Bronchial epithelial cell (primary cell): ENCODE results near the gene SAG. TPM values are rescaled to one million over a fixed set of nuclear protein-coding genes. Genes with fewer than 3 reads are reported as not detected.

Experiments
- DNase-seq: peaks from one replicate; pipeline ENCODE4 v3.0.0-alpha.2; 2010; ENCODE audit warnings: low read depth
- FAIRE-seq: peaks from 2 replicates; lab custom pipeline; 2011; peaks lifted over from hg19 to GRCh38; lab: Jason Lieb, UNC
- H3K27me3 ChIP-seq: 2 replicates; pipeline ENCODE4 v1.5.1; 2011; ENCODE audit warnings: low read length; ENCODE audit not compliant: control insufficient read depth, insufficient read depth
- H3K36me3 ChIP-seq: 2 replicates; pipeline ENCODE4 v1.5.1; 2011; ENCODE audit warnings: low read length; ENCODE audit not compliant: control insufficient read depth, insufficient read depth
- H3K4me3 ChIP-seq: 2 replicates; pipeline ENCODE4 v1.5.1; 2011; ENCODE audit warnings: mild to moderate bottlenecking, low read depth, low read length, control low read depth
- total RNA-seq: library from RNA; depleted of rRNA; stranded (reverse); fragments of >200 nt; gene quantifications from 2 replicates; pipeline ENCODE4 v1.2.1, GENCODE V29; 2014
- TF ChIP-seq, protein P1 (sequence below): IDR thresholded peaks from 2 replicates; pipeline ENCODE4 v1.5.1; 2011; ENCODE audit warnings: mild to moderate bottlenecking, moderate library complexity, low read length, control low read depth, inconsistent platforms; ENCODE audit not compliant: insufficient read depth, severe bottlenecking

SAG gene
- total RNA-seq, 1 donor from 2014 or later = not detected

DNA sequence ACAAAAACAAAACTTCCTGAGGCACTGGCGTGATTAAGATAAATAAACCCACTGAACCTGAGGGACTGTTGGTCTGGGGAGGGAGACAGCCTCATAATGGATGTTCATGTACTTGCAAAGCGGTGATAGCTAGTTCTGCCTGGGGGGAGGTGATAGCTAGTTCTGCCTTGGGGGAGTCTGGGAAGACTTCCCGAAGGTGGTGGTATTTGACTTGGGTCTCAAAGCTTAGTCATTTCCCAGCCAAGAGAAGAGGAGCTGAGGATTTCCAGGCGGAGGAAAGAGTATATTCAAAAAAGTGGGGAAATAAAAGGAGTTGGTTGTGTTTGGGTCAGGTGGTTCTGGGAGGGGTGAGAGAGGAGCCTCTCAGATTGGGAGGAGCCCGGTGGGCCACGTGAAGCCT is 71.4 kb downstream of the SAG start:
- TF ChIP-seq, protein P1, sequence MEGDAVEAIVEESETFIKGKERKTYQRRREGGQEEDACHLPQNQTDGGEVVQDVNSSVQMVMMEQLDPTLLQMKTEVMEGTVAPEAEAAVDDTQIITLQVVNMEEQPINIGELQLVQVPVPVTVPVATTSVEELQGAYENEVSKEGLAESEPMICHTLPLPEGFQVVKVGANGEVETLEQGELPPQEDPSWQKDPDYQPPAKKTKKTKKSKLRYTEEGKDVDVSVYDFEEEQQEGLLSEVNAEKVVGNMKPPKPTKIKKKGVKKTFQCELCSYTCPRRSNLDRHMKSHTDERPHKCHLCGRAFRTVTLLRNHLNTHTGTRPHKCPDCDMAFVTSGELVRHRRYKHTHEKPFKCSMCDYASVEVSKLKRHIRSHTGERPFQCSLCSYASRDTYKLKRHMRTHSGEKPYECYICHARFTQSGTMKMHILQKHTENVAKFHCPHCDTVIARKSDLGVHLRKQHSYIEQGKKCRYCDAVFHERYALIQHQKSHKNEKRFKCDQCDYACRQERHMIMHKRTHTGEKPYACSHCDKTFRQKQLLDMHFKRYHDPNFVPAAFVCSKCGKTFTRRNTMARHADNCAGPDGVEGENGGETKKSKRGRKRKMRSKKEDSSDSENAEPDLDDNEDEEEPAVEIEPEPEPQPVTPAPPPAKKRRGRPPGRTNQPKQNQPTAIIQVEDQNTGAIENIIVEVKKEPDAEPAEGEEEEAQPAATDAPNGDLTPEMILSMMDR = no peak
- no peaks in the 10 kb centered on the region for H3K36me3 ChIP-seq

DNA sequence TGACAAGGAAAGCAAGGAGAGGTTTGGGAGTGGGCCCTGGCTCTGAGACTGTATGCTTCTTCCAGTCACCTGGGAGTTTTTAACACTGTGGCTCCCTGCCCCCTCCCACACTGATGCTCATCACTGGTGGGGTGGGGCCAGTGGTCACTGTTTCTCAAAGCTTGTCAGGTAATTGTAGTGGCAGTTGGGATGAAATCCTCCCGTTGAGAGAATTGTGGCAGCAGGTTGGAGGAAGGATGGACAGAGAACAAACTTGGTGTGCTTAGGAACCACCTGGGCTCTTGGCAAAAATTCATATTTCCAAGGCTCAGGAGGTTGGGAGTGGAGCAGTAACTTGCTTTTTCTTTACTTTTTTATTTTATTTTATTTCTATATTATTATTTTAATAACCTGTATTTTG is 71.8 kb downstream of the SAG start:
- no peak for FAIRE-seq
- TF ChIP-seq, protein P1 = no peak
- Histone ChIP-seq H3K4me3 (no peak overlapping the region), H3K27me3 (no peaks in the 10 kb centered on the region), H3K36me3 (no peaks in the 10 kb centered on the region)
- DNase-seq = no peak

More for the DNA sequence above, 71.4 kb downstream of the SAG start:
- H3K4me3 ChIP-seq = no peak overlapping the region
- FAIRE-seq = no peak
- DNase-seq = no peak
- H3K27me3 ChIP-seq = no peaks in the 10 kb centered on the region

DNA sequence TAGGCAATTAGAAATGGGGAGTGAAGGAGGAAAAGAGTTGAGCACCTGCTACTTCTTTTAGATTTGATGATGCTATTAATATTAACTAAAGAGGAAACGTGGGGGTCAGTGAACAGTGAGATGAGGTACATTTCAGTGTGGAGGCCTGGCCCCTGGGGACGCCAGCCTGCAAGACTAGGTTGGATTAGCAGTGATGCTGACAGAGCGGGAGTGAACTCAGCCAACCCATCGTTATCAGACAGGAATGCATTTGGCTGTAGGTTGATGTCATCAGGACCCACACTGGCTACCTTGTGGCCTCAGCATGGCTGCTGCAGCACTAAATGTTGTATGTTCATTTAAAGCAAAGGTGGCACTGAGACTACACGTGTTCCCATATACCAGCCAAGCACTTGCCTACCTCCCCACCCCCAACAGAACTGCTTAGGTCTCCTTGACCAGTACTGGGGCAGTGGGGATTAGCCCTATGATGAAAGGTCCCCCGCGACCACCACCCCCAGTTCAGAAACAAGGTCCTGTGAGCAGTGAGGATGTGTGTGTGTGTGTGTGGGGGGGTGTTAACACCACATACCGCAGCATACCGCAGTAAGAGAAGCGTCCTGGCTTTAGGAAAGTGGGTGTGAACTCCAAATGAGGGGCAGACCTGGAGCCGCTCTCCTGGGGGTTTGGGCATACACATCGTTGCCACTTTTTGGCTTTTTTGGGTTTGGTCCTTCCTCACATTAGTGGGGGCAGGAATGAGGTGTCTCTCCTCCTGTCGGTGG is 72.7 kb downstream of the SAG start:
- DNase-seq = no peak

DNA sequence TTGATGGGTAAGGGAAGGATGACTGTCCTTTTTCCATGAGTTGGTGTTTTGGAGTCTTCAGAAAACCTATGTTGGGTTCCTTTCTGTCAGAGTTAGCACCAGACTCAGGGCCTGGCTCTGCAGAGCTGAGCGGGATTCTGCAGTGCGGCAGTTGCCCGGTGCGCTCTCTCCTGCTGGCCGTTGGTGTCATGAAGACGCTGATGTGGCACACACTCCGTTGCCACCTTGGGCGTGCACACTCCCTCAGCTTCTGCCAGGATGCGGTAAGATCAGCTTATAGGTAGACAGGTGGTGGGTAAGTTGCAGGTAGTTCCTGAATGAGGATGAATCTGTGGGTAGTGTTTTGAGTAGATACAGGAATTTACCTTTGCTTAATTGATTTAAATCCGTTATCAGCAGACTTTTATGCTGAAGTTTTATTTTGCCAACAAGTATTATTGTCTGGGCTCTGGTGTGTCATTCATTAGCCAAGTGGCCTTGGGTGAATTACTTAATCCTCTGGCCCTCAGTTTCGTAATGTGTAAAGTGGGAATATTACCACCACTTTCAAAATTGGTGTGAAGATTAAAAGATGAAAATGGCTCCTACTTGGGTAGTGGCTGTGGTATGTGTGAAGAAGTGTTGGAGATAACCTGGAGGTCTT is 73.5 kb downstream of the SAG start:
- Histone ChIP-seq H3K4me3 (no peak overlapping the region), H3K27me3 (no peaks in the 10 kb centered on the region), H3K36me3 (no peaks in the 10 kb centered on the region)
- TF ChIP-seq, protein P1 = no peak
- FAIRE-seq = no peak
- DNase-seq = no peak

More for the DNA sequence above, 72.7 kb downstream of the SAG start:
- Histone ChIP-seq H3K36me3 (no peaks in the 10 kb centered on the region), H3K27me3 (no peaks in the 10 kb centered on the region), H3K4me3 (no peak overlapping the region)
- no peak for FAIRE-seq
- TF ChIP-seq, protein P1 = no peak

DNA sequence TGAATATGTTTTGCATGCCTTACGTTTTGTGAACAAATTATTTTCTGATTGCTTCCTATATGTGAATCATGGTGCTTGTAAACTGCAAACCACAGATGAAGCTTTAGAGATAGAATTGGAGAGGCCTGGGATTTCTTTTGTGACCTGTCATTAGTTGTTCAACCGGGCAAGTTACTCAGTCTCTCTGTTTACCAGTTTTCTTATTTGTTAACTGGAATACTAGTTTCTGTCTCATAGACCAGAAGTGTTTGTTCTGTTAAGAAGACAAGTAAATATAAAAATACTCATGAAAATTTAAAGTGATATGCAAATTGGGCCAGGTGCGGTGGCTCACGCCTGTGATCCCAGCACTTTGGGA is 74.0 kb downstream of the SAG start:
- Histone ChIP-seq H3K27me3 (no peaks in the 10 kb centered on the region), H3K36me3 (no peaks in the 10 kb centered on the region), H3K4me3 (no peak overlapping the region)
- DNase-seq = no peak
- TF ChIP-seq, protein P1 = no peak
- no peak for FAIRE-seq

DNA sequence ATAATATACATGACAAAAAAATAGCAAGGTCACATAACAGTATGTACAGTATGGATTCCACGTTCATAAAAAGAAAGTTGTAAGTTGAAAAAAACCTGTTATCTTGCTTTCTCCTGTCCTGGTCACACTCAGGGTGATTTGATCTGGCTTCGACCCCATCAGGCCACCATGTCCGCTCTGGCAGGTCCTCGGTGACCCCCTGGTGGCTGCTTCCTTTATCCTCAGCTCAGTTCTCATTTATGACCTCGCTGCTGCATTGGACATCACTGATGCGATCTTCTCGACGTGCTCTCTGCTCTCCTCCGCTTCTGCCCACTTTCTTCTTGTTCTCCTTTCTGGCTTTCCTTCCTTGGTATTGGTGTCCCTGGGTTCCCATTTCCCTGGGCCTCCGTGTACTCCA is 76.4 kb downstream of the SAG start:
- FAIRE-seq = no peak
- TF ChIP-seq, protein P1 = no peak
- H3K4me3 ChIP-seq = no peak overlapping the region

More for the DNA sequence above, 76.4 kb downstream of the SAG start:
- Histone ChIP-seq H3K27me3 (no peaks in the 10 kb centered on the region), H3K36me3 (no peaks in the 10 kb centered on the region)
- no peak for DNase-seq
